HG03432 (cell line): ENCODE measurements around the gene PEPD.

Experiments used
- ATAC-seq: cut with Tn5 transposase; IDR thresholded peaks from one replicate; pipeline ENCODE4 v1.9.1; 2021; ENCODE audit warnings: mild to moderate bottlenecking, moderate library complexity; ENCODE audit not compliant: unreplicated experiment

Gene PEPD

GRCh38 chr19:33441277-33441699, 80.3 kb downstream of the PEPD start:
- ATAC-seq, result no peak

GRCh38 chr19:33440682-33441081, 80.9 kb downstream of the PEPD start:
- no peak for ATAC-seq

DNA sequence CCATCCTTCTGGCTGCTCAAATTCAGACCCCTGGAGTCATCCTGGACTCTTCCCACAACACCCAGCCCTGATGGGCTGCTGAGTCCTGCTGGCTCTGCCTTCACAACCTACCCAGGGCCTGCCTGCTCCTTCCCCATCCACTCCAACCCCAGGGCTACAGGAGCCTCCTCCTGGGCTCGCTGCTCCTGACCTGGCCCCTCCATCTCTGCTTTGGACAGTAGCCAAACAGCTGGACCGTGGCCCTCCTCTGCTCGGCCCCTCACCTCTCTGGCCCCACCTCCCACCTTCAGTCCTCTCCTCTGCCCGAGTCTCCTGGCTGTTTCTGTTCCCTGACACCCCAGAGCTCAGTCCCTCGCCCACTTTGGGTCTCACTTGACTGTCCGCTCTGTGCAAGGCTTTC, 81.3 kb downstream of the PEPD start:
- ATAC-seq, result no peak

DNA sequence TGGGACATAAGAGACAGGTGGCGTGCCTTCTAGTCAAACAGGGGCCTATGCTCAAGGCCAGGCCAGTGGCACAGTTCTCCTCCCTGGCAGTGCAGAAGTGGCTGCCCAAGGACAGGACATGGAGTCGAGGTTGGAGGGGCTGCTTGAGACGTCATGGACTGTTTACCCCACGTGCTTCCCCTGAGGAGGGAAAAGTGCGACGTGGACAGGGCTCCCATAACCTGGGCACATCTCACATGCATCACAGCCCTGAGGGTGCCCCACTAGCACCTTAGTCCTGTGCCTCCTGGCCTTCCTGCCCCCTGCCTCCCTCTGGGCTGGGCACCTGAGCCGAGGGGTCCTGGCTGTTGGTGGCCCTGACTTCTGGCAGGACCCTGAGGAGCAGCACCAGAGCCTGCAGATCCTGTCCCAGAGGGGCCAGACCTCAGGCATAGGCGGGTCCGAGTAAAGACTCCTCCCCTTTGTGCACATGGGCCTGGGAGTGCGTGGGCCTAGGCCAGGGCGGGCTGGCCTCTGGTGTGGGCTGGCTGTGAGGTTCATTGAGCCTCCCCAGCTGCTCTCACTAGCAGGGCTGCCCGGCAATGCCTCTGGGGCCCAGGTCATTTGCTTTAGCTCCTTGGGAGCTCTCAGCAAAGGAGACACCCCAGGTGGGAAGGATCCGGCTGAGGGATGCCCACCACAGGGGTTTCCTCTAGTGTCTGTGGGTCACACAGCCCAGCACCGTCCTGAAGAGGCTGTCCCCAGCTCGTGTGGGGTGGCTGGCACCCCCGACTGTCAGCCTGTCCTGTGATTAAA, 82.4 kb downstream of the PEPD start:
- ATAC-seq, result no peak

GRCh38 chr19:33437821-33438671, 83.5 kb downstream of the PEPD start:
- ATAC-seq, result no peak

- no peak for ATAC-seq
These were observed 84.2 kb downstream of the PEPD start for GRCh38 chr19:33437393-33437820.

DNA sequence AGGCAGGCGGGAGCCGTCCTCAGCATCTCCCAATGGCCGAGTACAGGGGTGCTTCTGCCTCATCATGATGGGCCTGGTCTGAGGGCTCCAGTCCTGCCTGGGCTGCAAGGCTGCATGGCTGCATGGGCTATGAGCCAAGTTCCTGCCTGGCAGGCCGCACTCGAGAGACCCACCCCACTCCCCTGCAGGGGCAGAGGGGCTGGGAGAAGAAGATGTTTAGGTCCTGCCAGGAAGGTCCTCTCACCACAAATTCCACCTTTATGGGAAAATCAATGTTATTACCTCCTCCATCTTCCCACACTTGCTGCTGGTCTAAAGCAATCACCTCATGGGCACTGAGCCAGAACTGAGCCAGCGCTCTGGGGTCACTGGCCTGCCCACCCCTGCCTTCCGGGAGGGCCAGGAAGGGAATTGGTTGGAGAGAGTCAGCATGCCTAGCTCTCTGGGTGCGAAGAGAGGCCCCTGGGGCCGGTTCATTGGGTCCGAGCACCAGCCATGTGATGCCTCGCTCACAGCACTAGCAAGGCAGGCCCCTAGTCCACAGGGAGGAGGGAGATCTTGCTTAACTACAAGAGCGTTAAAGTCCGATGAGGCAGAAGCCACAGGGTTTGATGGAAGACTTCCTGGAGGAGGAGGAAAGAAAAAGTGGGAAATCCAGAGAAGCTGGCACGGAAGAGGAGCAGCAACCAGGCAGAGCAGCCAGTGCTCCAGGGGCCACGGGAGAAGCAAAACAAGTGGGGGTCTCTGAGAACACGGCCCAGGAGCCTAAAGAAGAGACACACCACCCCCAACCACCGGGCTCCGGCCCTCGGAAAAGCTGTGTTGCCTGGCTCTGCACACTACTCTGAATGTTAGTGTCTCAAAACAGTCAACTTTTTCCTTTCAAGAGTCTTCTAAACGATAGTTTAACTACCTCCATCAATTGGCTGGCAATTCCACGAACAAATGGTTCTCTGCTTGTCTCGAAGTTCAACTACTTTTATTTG, 84.9 kb downstream of the PEPD start:
- no peak for ATAC-seq

- no peak for ATAC-seq
These were observed 85.8 kb downstream of the PEPD start for GRCh38 chr19:33435706-33436359.

- no peak for ATAC-seq
These were observed 86.5 kb downstream of the PEPD start for GRCh38 chr19:33434886-33435705.

DNA sequence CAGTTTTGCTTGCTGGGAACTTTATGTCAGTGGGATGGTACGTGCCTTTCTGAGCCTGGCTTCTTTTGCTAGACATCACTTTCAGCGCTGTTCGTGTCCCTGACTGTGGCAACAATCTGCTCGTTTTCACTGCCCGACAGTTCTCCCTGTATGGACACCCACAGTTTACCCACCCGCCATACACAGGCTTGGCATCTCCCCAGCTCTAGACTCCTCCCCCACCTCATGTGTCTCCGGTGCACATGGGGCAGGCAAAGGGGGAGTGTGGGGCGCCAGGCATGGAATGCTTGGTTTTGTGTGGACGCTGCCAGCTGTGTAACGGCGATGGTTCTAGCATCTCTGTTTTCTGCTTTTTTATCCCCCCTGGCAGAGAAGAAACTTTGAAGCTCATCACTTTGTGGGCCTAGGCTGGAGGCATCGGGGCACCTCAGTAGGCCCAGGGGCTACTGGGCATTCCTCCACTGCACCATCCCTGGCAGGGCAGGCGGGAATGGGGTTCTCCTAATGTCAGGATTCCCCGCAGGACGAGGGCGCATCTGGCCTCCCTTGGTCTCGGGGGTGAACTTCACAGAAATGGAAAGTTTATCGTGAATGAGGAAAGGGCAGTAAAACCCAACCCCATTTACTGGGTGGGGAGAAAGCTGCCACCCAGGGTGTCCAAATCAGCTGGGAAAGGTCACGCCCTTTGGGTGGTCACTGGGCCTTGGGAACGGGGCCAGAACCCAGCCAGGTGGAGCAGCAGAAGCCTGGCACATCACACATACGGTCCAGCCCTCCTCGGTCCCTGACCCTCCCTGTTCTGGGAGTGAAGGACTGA, 87.3 kb downstream of the PEPD start:
- ATAC-seq, result no peak

DNA sequence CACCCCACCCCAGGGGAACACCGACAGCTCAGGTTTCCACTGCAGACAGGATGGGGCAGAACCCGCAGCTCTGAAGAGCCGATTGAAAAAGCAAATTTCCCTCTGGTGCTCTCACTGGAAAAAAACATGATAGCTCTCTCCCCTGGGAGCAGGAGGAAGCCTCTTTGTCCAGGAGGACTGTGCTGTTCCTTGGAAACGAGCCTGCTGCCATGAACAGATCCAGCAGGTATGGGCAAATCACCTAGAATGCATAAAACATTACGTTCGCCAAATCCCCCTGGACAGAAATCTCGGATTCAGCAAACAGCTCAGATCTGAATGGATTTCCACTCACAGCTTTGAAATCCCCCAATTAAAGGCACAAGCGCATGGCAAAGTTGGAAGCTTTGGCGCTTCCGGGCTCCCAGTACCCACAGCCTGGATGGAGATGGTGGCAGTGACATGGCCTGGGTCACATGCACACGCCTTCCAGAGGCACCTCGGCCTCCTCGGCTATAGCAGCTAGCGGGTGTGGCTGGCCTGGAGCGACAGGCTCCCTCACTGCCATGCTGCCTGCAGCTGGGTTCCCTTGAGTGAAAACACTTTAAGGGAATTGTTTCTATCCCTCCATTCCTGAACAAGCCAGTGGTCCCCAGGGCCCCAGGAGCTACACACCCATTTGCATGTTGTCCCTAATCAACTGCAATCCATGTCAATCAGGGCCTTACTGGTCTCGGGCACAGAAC, 89.0 kb downstream of the PEPD start:
- no peak for ATAC-seq

DNA sequence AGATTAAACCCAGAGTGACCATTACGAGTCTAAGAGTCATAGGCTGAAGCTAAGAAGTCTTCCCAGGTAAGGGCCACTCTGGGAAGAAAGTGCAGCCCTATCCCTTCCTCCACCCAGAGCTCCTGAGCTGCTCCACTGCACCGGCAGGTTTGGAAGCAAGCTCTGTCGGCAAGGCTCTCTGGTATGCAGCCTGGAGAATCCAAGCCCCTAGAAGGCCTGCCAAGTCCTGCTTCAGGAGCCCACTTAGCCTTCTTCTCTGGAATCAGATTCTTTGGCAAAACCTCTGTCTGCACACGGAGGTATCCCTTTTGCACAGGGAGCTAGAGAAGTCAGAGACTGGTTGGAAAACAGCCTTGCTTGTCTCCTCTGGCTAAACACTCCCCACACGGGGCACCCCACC, 89.6 kb downstream of the PEPD start:
- no peak for ATAC-seq

- ATAC-seq, result no peak
These were observed 90.8 kb downstream of the PEPD start for GRCh38 chr19:33430674-33431277.

GRCh38 chr19:33429891-33430673, 91.5 kb downstream of the PEPD start:
- no peak for ATAC-seq

DNA sequence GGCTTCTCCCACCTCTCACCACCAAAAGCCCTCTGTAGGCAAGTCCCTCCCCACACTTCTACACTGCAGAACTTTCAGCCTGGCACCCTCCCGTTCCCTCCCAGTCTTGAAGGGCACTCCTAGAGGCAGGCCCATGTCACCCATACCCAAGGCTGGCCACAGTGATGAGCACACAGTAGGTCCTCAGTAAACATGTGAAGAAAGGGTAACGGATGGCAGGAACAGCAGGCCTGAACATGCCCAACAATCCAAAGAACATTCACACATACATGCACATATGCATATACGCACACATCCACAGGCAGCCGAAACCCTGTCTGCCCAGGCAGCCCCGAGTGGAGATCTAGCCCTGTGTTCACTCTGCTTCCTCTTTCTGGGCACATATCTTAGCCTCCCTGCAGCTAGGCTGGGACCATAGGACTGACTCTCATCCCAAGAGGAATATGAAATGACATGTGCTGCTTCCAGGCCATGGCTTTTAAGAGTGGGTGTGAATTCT, 92.9 kb downstream of the PEPD start:
- no peak for ATAC-seq

GRCh38 chr19:33427801-33428626, 93.6 kb downstream of the PEPD start:
- no peak for ATAC-seq
